Measurements from ENCODE around the gene RAB3GAP2. TPM values are rescaled to one million over a fixed set of nuclear protein-coding genes. Genes with fewer than 3 reads are reported as not detected.

RAB3GAP2 gene
- total and polyA plus RNA-seq, 2 of the 13 experiments (the other 11 are each of a cell fraction or from before 2014, with no cell fraction given) = 22.6 to 25.0 TPM

DNA sequence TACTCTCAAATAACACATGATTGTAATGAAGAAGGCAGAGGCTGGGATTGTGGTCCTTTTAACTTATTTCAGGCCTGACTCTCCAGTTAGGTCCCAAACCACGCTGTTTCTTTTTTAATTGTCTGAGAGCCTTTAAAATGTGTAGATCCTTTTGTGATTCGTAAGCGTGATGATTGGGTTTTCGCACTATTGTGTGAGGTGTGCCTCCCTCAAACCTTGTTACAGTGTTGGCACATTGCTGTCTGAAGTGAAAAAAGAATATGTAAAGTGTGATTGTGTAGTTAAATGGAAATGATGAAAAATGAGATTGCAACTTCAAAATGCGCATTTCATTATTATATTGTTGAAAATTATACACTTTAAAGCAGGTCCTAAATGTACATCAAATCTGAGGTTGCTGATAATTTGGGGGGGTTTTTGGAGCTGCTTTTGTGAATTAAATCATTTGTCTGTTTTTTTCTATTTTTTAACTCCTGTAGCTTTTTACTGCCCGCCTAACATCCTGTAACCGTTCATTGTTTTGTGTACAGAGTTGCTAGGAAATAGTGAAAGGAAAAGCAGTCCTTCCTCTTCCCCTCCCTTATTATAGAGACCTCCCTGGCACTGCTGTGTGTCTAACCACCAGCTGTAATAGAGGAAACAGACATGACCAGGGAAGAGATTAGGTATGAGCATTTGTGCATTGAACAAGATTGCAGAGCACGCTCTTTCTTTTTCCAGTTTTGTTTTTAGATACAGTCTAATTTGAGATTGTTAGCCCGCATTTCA is 135.1 kb downstream of the RAB3GAP2 start:
- POLR2A ChIA-PET = no interaction called here
- ATAC-seq = no peak
- in situ Hi-C loops (cut with HindIII; ENCODE audit: extremely low pct_ligation_motif_present, low pct_unique_long_range_greater_than_20kb) = no loop called here
- TF ChIP-seq ZNF205 (CRISPR knock-in tag; IDR thresholded peaks at IDR 0.05) (no peak), JUNB (CRISPR knock-in tag; IDR thresholded peaks at IDR 0.05; ENCODE audit: borderline replicate concordance) (no peak), FOXM1 (CRISPR knock-in tag; IDR thresholded peaks at IDR 0.05) (no peak), ONECUT2 (CRISPR knock-in tag; IDR thresholded peaks at IDR 0.05) (no peak), PCBP2 (optimal IDR thresholded peaks at IDR 0.05; ENCODE audit: low read depth, low read length, poor library complexity, severe bottlenecking) (no peak), HNF4A (CRISPR knock-in tag; IDR thresholded peaks at IDR 0.05) (no peak)
- TF ChIP-seq, protein P1, sequence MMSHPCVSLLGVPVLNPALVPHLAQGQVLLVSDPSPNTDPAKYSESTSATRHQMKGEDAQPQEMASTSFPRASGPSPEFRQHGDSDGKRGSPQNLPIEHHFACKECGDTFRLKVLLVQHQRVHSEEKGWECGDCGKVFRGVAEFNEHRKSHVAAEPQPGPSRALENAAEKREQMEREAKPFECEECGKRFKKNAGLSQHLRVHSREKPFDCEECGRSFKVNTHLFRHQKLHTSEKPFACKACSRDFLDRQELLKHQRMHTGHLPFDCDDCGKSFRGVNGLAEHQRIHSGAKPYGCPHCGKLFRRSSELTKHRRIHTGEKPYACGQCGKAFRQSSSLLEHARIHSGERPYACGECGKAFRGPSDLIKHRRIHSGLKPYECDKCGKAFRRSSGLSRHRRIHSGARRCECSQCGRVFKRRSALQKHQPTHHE (CRISPR knock-in tag; IDR thresholded peaks at IDR 0.05; ENCODE audit: borderline replicate concordance) = no peak
- TF ChIP-seq, protein P2, sequence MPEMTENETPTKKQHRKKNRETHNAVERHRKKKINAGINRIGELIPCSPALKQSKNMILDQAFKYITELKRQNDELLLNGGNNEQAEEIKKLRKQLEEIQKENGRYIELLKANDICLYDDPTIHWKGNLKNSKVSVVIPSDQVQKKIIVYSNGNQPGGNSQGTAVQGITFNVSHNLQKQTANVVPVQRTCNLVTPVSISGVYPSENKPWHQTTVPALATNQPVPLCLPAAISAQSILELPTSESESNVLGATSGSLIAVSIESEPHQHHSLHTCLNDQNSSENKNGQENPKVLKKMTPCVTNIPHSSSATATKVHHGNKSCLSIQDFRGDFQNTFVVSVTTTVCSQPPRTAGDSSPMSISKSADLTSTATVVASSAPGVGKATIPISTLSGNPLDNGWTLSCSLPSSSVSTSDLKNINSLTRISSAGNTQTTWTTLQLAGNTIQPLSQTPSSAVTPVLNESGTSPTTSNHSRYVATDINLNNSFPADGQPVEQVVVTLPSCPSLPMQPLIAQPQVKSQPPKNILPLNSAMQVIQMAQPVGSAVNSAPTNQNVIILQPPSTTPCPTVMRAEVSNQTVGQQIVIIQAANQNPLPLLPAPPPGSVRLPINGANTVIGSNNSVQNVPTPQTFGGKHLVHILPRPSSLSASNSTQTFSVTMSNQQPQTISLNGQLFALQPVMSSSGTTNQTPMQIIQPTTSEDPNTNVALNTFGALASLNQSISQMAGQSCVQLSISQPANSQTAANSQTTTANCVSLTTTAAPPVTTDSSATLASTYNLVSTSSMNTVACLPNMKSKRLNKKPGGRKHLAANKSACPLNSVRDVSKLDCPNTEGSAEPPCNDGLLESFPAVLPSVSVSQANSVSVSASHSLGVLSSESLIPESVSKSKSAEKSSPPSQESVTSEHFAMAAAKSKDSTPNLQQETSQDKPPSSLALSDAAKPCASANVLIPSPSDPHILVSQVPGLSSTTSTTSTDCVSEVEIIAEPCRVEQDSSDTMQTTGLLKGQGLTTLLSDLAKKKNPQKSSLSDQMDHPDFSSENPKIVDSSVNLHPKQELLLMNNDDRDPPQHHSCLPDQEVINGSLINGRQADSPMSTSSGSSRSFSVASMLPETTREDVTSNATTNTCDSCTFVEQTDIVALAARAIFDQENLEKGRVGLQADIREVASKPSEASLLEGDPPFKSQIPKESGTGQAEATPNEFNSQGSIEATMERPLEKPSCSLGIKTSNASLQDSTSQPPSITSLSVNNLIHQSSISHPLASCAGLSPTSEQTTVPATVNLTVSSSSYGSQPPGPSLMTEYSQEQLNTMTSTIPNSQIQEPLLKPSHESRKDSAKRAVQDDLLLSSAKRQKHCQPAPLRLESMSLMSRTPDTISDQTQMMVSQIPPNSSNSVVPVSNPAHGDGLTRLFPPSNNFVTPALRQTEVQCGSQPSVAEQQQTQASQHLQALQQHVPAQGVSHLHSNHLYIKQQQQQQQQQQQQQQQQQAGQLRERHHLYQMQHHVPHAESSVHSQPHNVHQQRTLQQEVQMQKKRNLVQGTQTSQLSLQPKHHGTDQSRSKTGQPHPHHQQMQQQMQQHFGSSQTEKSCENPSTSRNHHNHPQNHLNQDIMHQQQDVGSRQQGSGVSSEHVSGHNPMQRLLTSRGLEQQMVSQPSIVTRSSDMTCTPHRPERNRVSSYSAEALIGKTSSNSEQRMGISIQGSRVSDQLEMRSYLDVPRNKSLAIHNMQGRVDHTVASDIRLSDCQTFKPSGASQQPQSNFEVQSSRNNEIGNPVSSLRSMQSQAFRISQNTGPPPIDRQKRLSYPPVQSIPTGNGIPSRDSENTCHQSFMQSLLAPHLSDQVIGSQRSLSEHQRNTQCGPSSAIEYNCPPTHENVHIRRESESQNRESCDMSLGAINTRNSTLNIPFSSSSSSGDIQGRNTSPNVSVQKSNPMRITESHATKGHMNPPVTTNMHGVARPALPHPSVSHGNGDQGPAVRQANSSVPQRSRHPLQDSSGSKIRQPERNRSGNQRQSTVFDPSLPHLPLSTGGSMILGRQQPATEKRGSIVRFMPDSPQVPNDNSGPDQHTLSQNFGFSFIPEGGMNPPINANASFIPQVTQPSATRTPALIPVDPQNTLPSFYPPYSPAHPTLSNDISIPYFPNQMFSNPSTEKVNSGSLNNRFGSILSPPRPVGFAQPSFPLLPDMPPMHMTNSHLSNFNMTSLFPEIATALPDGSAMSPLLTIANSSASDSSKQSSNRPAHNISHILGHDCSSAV (CRISPR knock-in tag; IDR thresholded peaks at IDR 0.05; ENCODE audit: borderline replicate concordance) = no peak
- TF ChIP-seq, protein P3, sequence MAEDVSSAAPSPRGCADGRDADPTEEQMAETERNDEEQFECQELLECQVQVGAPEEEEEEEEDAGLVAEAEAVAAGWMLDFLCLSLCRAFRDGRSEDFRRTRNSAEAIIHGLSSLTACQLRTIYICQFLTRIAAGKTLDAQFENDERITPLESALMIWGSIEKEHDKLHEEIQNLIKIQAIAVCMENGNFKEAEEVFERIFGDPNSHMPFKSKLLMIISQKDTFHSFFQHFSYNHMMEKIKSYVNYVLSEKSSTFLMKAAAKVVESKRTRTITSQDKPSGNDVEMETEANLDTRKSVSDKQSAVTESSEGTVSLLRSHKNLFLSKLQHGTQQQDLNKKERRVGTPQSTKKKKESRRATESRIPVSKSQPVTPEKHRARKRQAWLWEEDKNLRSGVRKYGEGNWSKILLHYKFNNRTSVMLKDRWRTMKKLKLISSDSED (CRISPR knock-in tag; IDR thresholded peaks at IDR 0.05) = no peak
- TF ChIP-seq, protein P4, sequence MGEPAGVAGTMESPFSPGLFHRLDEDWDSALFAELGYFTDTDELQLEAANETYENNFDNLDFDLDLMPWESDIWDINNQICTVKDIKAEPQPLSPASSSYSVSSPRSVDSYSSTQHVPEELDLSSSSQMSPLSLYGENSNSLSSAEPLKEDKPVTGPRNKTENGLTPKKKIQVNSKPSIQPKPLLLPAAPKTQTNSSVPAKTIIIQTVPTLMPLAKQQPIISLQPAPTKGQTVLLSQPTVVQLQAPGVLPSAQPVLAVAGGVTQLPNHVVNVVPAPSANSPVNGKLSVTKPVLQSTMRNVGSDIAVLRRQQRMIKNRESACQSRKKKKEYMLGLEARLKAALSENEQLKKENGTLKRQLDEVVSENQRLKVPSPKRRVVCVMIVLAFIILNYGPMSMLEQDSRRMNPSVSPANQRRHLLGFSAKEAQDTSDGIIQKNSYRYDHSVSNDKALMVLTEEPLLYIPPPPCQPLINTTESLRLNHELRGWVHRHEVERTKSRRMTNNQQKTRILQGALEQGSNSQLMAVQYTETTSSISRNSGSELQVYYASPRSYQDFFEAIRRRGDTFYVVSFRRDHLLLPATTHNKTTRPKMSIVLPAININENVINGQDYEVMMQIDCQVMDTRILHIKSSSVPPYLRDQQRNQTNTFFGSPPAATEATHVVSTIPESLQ (CRISPR knock-in tag; conservative IDR thresholded peaks at IDR 0.05) = no peak

More for the DNA sequence above, 135.1 kb downstream of the RAB3GAP2 start:
- no peak for DNase-seq (ENCODE audit: low spot score)
- H3K4me1 ChIP-seq (ENCODE audit: insufficient read depth, low read length) = no peaks in the 10 kb centered on the region
- H3K4me2 ChIP-seq (ENCODE audit: low read depth, low read length) = no peak overlapping the region
- no peaks in the 10 kb centered on the region for H3K9me3 ChIP-seq (ENCODE audit: low read length)
- no TSS peak for BruUV-seq (replicated peaks)
- intact Hi-C loops (cut with micrococcal nuclease; ENCODE audit: unreplicated experiment) = no loop called here
- no peaks in the 10 kb centered on the region for H3K79me2 ChIP-seq (ENCODE audit: insufficient read depth, low read length)
- H3K27me3 ChIP-seq (ENCODE audit: control insufficient read depth in 1 of 2, insufficient read depth in 2 of 2, low read length in 2 of 2) = no peaks in the 10 kb centered on the region
- H3K36me3 ChIP-seq (replicated peaks in 1 of 2; ENCODE audit: control insufficient read depth in 1 of 2, insufficient read depth in 2 of 2, low read length in 2 of 2) = peaks cover 6 to 78% of the 10 kb centered on the region in 2 experiments
- no peak overlapping the region for H3K9ac ChIP-seq (ENCODE audit: insufficient read depth, low read depth, low read length)
- FAIRE-seq = no peak
- no peak overlapping the region for H3K4me3 ChIP-seq (replicated peaks in 1 of 3; ENCODE audit: insufficient read depth in 1 of 3, low read depth in 2 of 3, low read length in 3 of 3)
- no peaks in the 10 kb centered on the region for H4K20me1 ChIP-seq (ENCODE audit: insufficient read depth, low read length)
- no peak overlapping the region for H2AFZ ChIP-seq (ENCODE audit: low read length)
- CTCF ChIA-PET (ENCODE audit: low intra/inter-chr PET ratio, low total read pairs) = no interaction called here
- 98% methylated on average over 9 of the region's 9 CpGs for WGBS (ENCODE audit: low lambda C conversion rate)
- H3K27ac ChIP-seq (ENCODE audit: extremely low read length, insufficient read depth, low read length) = no peak overlapping the region
